LNCaP clone FGC (cell line): ENCODE measurements around the gene HPCAL1.

Experiments
- DNase-seq: peaks from one replicate; pipeline ENCODE4 v3.0.0-alpha.2; 2011; ENCODE audit warnings: low read depth
- H3K4me3 ChIP-seq: 2 replicates; pipeline ENCODE4 v1.5.1; 2011; ENCODE audit warnings: mild to moderate bottlenecking, low read depth, low read length, control low read depth
- CTCF ChIP-seq: IDR thresholded peaks from 2 replicates; pipeline ENCODE4 v1.5.1; 2012; ENCODE audit warnings: mild to moderate bottlenecking; ENCODE audit not compliant: control insufficient read depth, insufficient read depth; ENCODE audit errors: extremely low read depth

HPCAL1 gene

GRCh38 chr2:10422732-10423399, 120.2 kb downstream of the HPCAL1 start:
- no peak for DNase-seq
- no peak overlapping the region for H3K4me3 ChIP-seq
- no peak for TF ChIP-seq CTCF

- no peak for DNase-seq
- no peak for TF ChIP-seq CTCF
- no peak overlapping the region for H3K4me3 ChIP-seq
These were observed 120.7 kb downstream of the HPCAL1 start for GRCh38 chr2:10423400-10423774.

GRCh38 chr2:10424051-10424450, 121.3 kb downstream of the HPCAL1 start:
- no peak overlapping the region for H3K4me3 ChIP-seq
- DNase-seq, result no peak
- no peak for TF ChIP-seq CTCF

- no peak for TF ChIP-seq CTCF
- no peak overlapping the region for H3K4me3 ChIP-seq
- no peak for DNase-seq
These were observed 122.3 kb downstream of the HPCAL1 start for GRCh38 chr2:10424916-10425505.

GRCh38 chr2:10425699-10426098, 123.0 kb downstream of the HPCAL1 start:
- TF ChIP-seq CTCF, result no peak
- no peak overlapping the region for H3K4me3 ChIP-seq
- no peak for DNase-seq

GRCh38 chr2:10426726-10427617, 124.3 kb downstream of the HPCAL1 start:
- no peak for TF ChIP-seq CTCF
- DNase-seq, result no peak
- H3K4me3 ChIP-seq, result no peak overlapping the region
